Fibroblast of upper back skin (primary cell): Measurements from ENCODE around the gene SH3BP4.
A peak's percentile ranks its signal among the peaks of the same experiment; 100 is the strongest.

ENCODE experiments used
- DNase-seq: peaks from one replicate; pipeline ENCODE4 v3.0.0-alpha.2; 2013

Gene SH3BP4, protein sequence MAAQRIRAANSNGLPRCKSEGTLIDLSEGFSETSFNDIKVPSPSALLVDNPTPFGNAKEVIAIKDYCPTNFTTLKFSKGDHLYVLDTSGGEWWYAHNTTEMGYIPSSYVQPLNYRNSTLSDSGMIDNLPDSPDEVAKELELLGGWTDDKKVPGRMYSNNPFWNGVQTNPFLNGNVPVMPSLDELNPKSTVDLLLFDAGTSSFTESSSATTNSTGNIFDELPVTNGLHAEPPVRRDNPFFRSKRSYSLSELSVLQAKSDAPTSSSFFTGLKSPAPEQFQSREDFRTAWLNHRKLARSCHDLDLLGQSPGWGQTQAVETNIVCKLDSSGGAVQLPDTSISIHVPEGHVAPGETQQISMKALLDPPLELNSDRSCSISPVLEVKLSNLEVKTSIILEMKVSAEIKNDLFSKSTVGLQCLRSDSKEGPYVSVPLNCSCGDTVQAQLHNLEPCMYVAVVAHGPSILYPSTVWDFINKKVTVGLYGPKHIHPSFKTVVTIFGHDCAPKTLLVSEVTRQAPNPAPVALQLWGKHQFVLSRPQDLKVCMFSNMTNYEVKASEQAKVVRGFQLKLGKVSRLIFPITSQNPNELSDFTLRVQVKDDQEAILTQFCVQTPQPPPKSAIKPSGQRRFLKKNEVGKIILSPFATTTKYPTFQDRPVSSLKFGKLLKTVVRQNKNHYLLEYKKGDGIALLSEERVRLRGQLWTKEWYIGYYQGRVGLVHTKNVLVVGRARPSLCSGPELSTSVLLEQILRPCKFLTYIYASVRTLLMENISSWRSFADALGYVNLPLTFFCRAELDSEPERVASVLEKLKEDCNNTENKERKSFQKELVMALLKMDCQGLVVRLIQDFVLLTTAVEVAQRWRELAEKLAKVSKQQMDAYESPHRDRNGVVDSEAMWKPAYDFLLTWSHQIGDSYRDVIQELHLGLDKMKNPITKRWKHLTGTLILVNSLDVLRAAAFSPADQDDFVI

GRCh38 chr2:234951664-234952269 lies at the start of gene SH3BP4:
SH3BP4 (plus strand) TSS chr2:234952017; CDS start chr2:235035003, 82,986 bp downstream.
- peak; percentile 83 for DNase-seq

DNA sequence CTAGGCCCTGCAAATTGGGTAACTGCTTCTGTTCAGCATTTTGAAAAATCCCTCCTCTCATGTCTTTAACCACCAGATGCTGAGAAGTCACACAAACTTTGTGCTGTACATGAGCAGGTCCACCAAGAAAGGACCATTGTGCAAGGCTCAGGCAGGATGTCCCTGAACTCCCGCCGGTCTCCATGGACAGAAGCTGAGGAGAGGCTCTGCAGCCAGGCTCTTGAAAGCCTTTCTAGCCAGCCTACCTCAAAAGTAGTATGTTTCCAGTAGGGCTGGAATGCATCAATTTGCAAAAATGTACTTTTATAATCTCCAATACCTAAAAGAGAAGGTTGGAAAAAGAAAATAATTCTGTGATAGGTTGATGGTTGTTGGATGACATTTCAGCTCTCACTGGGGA lies 47.0 kb upstream of the SH3BP4 start:
- DNase-seq, result no peak

DNA sequence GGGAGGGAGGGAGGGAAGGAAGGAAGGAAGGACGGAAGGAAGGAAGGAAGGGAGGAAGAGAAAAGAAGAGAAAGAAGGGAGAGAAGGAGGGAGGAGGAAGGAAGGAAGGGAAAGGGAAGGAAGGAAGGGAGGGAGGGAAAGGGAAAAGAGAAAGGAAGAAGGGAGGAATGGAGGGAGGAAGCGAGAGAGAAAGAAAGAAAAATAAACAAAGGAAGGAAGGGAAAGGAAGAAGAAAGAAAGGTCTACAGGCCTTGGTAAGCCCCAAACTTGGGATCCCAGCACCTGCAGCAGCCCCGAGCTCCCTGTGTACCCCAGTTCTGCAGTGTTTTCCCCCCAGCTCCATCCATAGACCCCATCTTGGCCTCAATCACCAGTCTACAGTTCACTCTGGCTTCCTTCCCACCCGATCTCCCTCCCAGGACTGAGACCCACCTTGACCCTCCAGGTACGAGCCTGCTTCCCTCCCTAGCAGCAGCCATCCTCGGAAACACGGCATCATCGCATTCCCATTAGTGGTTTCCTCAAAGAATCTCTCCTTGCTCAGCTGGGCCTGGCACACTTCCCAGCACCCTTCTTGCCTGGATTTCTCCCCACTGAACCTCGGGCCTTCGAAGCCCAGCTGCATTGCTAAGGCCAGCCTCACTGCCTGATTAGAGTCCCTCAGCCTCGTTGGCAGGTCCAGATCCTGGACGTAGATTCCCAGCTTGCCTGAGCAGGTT lies 46.1 kb upstream of the SH3BP4 start:
- peak; percentile 76 for DNase-seq

DNA sequence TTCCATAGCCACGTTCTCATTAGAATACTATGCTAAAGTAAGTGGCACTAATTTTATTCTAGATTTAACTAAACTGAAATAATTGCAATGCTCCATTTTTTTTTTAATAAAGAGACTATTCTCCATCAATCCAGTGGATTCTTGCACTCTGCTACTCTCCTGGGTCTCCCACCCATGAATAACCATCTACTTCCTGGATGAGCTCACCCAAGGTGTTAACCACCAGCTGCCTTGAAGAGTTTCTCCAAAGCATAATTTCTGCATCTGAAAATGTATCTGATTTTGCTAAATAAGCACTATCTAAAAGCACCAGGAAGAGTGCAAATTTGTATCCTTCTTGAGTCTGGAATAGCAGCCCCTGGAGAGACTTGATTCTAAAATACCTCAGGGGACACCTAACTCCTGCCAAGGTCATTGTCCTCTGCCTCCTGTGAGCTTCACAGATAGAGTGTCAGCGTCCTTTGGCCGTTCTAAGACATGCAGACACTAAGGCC lies 41.6 kb upstream of the SH3BP4 start:
- DNase-seq, result peak; percentile 5

DNA sequence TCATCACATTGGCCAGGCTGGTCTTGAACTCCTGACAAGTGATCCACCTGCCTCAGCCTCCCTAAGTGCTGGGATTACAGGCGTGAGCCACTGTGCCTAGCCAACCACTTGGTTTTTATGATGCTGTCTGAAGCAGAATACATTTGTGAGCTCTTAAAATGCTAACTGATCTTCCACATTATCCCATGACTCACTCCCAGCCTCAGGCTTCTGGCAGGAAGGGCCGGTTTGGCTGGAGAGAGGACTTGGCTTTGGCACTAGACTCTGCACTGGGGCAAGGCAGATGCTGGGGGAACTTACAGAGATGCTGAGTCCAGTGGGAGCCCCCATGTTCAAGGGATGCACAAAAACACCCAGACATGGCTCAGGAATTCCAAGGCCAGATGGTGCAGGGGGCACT lies 40.5 kb upstream of the SH3BP4 start:
- DNase-seq, result peak; percentile 72

GRCh38 chr2:234912437-234912836 lies 39.4 kb upstream of the SH3BP4 start:
- DNase-seq, result no peak

GRCh38 chr2:234913208-234913626 lies 38.6 kb upstream of the SH3BP4 start:
- peak; percentile 57 for DNase-seq

DNA sequence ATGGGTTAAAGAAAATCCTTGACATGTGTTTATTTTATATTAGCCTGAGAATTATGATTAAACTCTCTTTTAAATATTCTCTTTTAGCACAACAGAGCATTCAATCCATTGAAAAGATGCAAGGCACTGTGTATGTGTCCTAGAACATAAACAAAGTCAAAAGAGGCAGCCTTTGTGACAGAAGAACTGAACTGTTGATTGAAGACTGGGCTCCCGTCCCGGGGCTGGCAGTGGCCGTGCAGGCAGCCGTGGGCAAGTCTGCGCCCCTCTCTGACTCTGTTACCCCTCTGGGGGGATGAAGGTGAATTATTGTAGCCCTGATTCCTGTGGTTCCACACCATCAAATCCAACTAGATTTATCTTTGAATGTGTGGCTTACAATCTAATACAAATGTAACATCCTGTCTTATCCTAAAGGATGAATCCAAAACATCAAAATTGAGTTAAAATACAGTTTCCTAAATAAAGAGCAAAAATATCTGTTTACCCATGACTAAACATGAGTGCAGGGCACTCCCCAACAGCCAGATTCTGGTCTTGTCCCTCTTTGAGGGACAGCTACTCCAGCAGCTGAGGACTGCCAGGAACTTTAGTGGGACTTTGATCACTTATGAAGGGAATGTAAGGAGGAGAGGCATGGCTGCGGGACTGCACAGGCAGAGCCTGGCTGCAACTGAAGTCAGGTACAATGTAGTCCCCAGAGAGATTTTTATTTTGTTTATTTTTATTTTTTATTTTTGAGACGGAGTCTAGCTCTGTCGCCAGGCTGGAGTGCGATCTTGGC lies 37.3 kb upstream of the SH3BP4 start:
- no peak for DNase-seq

DNA sequence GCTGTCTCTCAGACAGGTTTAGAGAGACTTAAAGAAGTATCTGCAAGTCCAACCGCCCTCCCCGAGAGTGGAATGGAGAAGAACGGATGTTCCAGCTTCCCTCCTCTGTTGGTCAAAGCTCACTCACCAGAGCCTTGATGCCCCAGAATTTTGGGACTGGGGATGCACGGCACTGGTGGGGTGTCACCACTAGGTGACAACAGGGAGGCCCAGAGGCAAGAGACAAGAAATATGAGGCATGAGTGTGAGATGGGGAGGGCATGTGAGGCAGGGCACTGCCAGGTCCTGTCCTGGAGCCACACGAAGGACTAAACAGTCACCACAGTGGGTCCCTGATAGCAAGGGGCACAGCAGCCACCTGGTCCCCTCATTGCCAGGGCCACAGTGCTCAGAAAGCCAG lies 35.1 kb upstream of the SH3BP4 start:
- no peak for DNase-seq

- DNase-seq, result peak; percentile 17
Measured at GRCh38 chr2:234917211-234917975, 34.4 kb upstream of the SH3BP4 start.

- peak; percentile 3 for DNase-seq
Measured at GRCh38 chr2:234919711-234920110, 32.1 kb upstream of the SH3BP4 start.

DNA sequence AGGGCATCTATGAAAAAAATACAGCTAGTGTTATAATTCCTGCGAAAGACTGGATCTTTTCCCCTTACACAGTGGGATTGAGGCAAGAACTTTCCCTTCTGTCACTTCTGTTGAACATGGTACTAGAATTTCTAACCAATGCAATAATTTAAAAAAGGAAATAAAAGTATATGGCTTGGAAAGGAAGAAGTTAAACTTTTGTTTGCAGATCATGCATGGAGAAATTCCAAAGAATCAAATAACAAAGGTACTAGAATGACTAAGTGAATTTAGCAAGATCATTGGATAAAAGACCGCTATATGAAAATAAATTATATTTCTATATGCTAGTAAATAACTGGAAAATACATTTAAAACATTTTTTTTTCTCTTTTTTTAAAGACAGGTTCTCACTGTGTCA lies 31.0 kb upstream of the SH3BP4 start:
- DNase-seq, result no peak

DNA sequence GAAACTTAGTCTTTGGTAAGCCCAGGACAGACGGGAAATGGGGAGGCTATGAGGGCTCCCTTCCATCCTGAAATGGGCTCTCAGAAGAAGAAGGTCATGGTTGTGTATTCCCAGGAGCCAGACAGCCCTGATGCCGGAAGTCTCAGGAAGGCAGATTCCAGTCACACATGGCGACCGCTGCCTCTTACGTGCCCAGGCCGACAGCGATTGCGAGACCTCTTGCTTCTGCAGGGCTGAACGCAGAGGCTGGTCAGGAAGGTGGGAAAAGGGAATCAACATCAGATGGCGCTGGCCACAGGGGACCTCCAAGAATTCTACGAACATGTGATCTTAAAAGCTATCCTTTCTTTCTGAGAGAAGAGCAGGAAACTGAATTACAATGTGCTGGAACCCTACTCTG lies 22.8 kb upstream of the SH3BP4 start:
- no peak for DNase-seq

GRCh38 chr2:234930397-234930796 lies 21.4 kb upstream of the SH3BP4 start:
- no peak for DNase-seq

GRCh38 chr2:234931371-234931770 lies 20.4 kb upstream of the SH3BP4 start:
- DNase-seq, result no peak

- no peak for DNase-seq
Measured at GRCh38 chr2:234932591-234933168, 19.1 kb upstream of the SH3BP4 start.

GRCh38 chr2:234935311-234935710 lies 16.5 kb upstream of the SH3BP4 start:
- no peak for DNase-seq

GRCh38 chr2:234939576-234939975 lies 12.2 kb upstream of the SH3BP4 start:
- DNase-seq, result no peak

DNA sequence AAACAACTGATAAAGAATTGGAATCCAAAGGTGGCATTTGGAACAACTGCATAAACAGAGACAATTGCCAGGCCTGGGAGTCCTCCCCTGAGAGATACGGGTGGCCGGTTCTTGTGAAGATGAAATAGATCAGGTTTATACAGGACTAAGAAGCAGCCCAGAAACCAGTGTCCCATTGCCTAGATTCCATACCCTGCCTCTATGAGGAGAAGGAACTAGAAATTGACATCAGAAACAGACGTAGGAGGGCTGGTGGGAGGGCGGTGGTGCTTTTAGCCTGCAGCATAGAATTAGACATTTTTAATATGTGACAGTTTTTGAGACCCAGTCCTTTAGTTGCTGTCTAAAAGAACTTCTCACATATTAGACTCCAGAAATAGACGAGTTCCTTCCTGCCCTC lies 11.8 kb upstream of the SH3BP4 start:
- DNase-seq, result no peak

DNA sequence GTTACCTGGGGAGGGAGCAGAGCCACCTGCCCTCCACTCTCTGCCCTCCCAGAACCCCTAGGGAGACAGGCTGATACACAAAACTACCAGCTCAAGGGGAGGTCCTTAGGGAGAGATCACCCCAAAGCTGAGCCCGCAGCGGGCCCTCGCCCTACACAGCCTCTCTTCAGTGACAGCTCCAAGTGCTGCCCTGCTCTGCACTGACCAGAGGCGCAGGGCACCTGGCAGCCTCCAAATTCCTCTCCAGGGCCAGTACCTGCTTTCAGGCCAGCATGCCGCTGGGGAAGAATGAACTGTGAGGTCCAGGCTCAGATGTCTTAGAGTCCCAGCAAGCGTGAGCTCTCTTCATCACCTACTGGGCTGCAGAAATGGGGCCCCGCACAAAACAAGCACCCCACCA lies 11.3 kb upstream of the SH3BP4 start:
- no peak for DNase-seq
